Breast epithelium (tissue), 3 donors: ENCODE data around the gene OXA1L.

Experiments
- POLR2A ChIP-seq: fragments of 450-650 bp; IDR thresholded peaks from one replicate; pipeline ENCODE4 v1.6.1; 2016; ENCODE audit warnings: antibody characterized with exemption, mild to moderate bottlenecking, moderate library complexity
- TF ChIP-seq, protein P1 (sequence below), 3 donors: fragments of 450-650 bp; IDR thresholded peaks; one replicate each; pipeline ENCODE4 v1.5.1; 2016 to 2017; ENCODE audit warnings: antibody characterized with exemption in 3 of 3, mild to moderate bottlenecking in 3 of 3, moderate library complexity in 3 of 3

DNA sequence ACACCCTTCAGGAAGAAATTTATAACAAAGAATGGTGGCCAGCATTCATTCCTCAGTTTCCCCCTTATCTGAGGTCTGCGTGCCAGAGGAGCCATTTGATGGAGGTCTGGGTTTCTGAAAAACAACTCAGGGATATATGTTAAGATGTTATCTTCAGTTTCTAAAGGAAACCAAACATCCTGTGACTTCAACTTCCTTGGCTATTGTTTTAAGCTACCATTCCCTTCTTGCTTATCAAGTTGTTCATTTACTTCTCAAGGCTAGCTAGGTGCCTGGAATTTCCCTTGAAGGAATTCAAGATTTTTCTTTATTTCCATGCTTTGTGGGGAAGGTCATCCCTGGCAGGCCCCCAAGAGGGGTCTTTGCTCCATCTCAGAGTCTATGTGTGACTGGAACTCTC is 27.1 kb upstream of the OXA1L start:
- TF ChIP-seq POLR2A = no peak
- TF ChIP-seq, protein P1, sequence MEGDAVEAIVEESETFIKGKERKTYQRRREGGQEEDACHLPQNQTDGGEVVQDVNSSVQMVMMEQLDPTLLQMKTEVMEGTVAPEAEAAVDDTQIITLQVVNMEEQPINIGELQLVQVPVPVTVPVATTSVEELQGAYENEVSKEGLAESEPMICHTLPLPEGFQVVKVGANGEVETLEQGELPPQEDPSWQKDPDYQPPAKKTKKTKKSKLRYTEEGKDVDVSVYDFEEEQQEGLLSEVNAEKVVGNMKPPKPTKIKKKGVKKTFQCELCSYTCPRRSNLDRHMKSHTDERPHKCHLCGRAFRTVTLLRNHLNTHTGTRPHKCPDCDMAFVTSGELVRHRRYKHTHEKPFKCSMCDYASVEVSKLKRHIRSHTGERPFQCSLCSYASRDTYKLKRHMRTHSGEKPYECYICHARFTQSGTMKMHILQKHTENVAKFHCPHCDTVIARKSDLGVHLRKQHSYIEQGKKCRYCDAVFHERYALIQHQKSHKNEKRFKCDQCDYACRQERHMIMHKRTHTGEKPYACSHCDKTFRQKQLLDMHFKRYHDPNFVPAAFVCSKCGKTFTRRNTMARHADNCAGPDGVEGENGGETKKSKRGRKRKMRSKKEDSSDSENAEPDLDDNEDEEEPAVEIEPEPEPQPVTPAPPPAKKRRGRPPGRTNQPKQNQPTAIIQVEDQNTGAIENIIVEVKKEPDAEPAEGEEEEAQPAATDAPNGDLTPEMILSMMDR (IDR thresholded peaks at IDR 0.05) = no peak
